Keratinocyte (primary cell): ENCODE data around the gene ANKK1. TPM values are rescaled to one million over a fixed set of nuclear protein-coding genes. Genes with fewer than 3 reads are reported as not detected.

ENCODE experiments used
- DNase-seq: peaks from one replicate; pipeline ENCODE4 v3.0.0-alpha.2; 2011; ENCODE audit warnings: low read depth, missing footprints, low spot score
- FAIRE-seq: peaks from 2 replicates; lab custom pipeline; 2011; peaks lifted over from hg19 to GRCh38; lab: Jason Lieb, UNC
- H2AFZ ChIP-seq: 2 replicates; pipeline ENCODE4 v1.6.0; 2012; ENCODE audit warnings: low read length, control low read depth, inconsistent platforms; ENCODE audit not compliant: control insufficient read depth
- H3K27ac ChIP-seq: 2 replicates; pipeline ENCODE4 v1.5.1; 2011; ENCODE audit warnings: low read length; ENCODE audit not compliant: control insufficient read depth, insufficient read depth
- H3K27me3 ChIP-seq: 3 replicates; pipeline ENCODE4 v1.6.0; 2011; ENCODE audit warnings: low read length; ENCODE audit not compliant: control insufficient read depth, insufficient read depth; ENCODE audit errors: extremely low read depth
- H3K36me3 ChIP-seq, 2 experiments: 2 replicates in 1 of 2; 3 replicates in 1 of 2; pipeline ENCODE4 v1.5.1; 2011; ENCODE audit warnings: low read length in 2 of 2, mild to moderate bottlenecking in 1 of 2; ENCODE audit not compliant: control insufficient read depth in 2 of 2, insufficient read depth in 2 of 2; ENCODE audit errors: extremely low read depth in 1 of 2
- H3K4me1 ChIP-seq: 3 replicates; pipeline ENCODE4 v1.5.1; 2011; ENCODE audit warnings: low read length; ENCODE audit not compliant: control insufficient read depth, insufficient read depth; ENCODE audit errors: extremely low read depth
- H3K4me2 ChIP-seq: 3 replicates; pipeline ENCODE4 v1.6.0; 2011; ENCODE audit warnings: low read depth, low read length; ENCODE audit not compliant: control insufficient read depth, insufficient read depth; ENCODE audit errors: extremely low read depth
- H3K4me3 ChIP-seq, 3 experiments: fragments of 200-600 bp in 1 of 3; sonication (generic) in 1 of 3; 2 replicates in 2 of 3; 3 replicates in 1 of 3; pipeline ENCODE4 v1.5.1; 2011 to 2016; ENCODE audit warnings: low read length in 3 of 3, mild to moderate bottlenecking in 3 of 3, control low read depth in 2 of 3, inconsistent platforms in 1 of 3, low read depth in 1 of 3, mixed read lengths in 1 of 3, mixed run types in 1 of 3, moderate library complexity in 1 of 3; ENCODE audit not compliant: control insufficient read depth in 2 of 3, insufficient read depth in 2 of 3; ENCODE audit errors: extremely low read depth in 1 of 3
- H3K79me2 ChIP-seq: 2 replicates; pipeline ENCODE4 v1.6.0; 2012; ENCODE audit warnings: low read length; ENCODE audit not compliant: control insufficient read depth, insufficient read depth
- H3K9ac ChIP-seq: 3 replicates; pipeline ENCODE4 v1.6.0; 2011; ENCODE audit warnings: low read length; ENCODE audit not compliant: control insufficient read depth, insufficient read depth; ENCODE audit errors: extremely low read depth
- H3K9me1 ChIP-seq: 3 replicates; pipeline ENCODE4 v1.6.0; 2011; ENCODE audit warnings: low read length; ENCODE audit not compliant: control insufficient read depth, insufficient read depth; ENCODE audit errors: extremely low read depth
- H3K9me3 ChIP-seq: 2 replicates; pipeline ENCODE4 v1.5.1; 2012; ENCODE audit warnings: low read depth, low read length; ENCODE audit not compliant: control insufficient read depth
- H4K20me1 ChIP-seq: 3 replicates; pipeline ENCODE4 v1.6.0; 2011; ENCODE audit warnings: low read length; ENCODE audit not compliant: control insufficient read depth, insufficient read depth; ENCODE audit errors: extremely low read depth
- EZH2 ChIP-seq: IDR thresholded peaks from one replicate; pipeline ENCODE4 v1.6.1; 2012; ENCODE audit warnings: inconsistent platforms, mild to moderate bottlenecking, low read length, moderate library complexity
- dilution Hi-C: fragments of 300-500 bp; cut with MboI; formaldehyde crosslinking; loops from one replicate; pipeline ENCODE4 v1.7.0; 2020; ENCODE audit warnings: low sequenced_read_pairs; ENCODE audit not compliant: extremely low pct_ligation_motif_present
- polyA plus RNA-seq, 5 experiments: library from polyadenylated mRNA; depleted of rRNA in 3 of 5; stranded (reverse) in 3 of 5; stranded (forward) in 1 of 5; unstranded in 1 of 5; fragments of >200 nt; gene quantifications; 1 replicate in 1 of 5; 2 replicates in 3 of 5; 3 replicates in 1 of 5; pipeline versions ENCODE4 v1.2.1 to v1.2.3, GENCODE V29; 2011 to 2012; ENCODE audit warnings: missing spikeins in 2 of 5, low read depth in 1 of 5, low replicate concordance in 1 of 5
- TF ChIP-seq, protein P1 (sequence below), 3 experiments: IDR thresholded peaks in 1 of 3; conservative IDR thresholded peaks in 1 of 3; optimal IDR thresholded peaks in 1 of 3; 2 replicates in 2 of 3; 3 replicates in 1 of 3; pipeline versions ENCODE3 to v1.5.1; 2011; ENCODE audit warnings: low read length in 3 of 3, mild to moderate bottlenecking in 3 of 3, moderate library complexity in 2 of 3, control low read depth in 1 of 3, inconsistent platforms in 1 of 3; ENCODE audit not compliant: insufficient read depth in 2 of 3; ENCODE audit errors: extremely low read depth in 1 of 3

Gene ANKK1
- polyA plus RNA-seq, 1 donor (not counting 4 experiments of a cell fraction or from before 2014, with no cell fraction given): 0.92 TPM

DNA sequence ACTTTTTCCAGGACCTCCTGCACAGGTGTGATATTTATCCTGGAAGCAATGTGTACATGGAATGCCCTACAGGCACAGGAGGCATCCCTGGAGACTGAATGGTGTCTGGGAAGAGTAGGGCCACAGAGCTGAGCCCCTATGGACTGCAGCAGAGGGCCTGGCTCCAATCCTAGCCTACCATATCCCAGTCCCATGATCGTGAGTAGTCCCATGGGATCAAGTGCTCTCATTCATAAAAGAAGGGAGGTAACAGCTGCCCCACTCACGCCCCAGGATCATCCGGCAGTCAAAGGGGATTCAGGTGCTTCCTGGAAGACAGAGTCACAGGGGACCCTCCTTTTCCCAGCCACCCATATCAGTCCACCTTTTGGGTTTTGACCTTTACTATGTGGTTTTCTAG, 24.0 kb downstream of the ANKK1 start:
- H3K4me1 ChIP-seq: no peaks in the 10 kb centered on the region
- no peak for FAIRE-seq
- H3K27ac ChIP-seq: no peak overlapping the region
- no peak for DNase-seq
- no peaks in the 10 kb centered on the region for H3K79me2 ChIP-seq
- H3K9ac ChIP-seq: no peak overlapping the region
- dilution Hi-C loops: no loop called here
- no peaks in the 10 kb centered on the region for H4K20me1 ChIP-seq
- H2AFZ ChIP-seq: no peak overlapping the region
- no peaks in the 10 kb centered on the region for H3K36me3 ChIP-seq
- no peaks in the 10 kb centered on the region for H3K9me3 ChIP-seq
- H3K9me1 ChIP-seq: no peaks in the 10 kb centered on the region
- TF ChIP-seq EZH2: no peak
- TF ChIP-seq, protein P1, sequence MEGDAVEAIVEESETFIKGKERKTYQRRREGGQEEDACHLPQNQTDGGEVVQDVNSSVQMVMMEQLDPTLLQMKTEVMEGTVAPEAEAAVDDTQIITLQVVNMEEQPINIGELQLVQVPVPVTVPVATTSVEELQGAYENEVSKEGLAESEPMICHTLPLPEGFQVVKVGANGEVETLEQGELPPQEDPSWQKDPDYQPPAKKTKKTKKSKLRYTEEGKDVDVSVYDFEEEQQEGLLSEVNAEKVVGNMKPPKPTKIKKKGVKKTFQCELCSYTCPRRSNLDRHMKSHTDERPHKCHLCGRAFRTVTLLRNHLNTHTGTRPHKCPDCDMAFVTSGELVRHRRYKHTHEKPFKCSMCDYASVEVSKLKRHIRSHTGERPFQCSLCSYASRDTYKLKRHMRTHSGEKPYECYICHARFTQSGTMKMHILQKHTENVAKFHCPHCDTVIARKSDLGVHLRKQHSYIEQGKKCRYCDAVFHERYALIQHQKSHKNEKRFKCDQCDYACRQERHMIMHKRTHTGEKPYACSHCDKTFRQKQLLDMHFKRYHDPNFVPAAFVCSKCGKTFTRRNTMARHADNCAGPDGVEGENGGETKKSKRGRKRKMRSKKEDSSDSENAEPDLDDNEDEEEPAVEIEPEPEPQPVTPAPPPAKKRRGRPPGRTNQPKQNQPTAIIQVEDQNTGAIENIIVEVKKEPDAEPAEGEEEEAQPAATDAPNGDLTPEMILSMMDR (optimal IDR thresholded peaks at IDR 0.05 in 1 of 3, IDR thresholded peaks at IDR 0.05 in 1 of 3, conservative IDR thresholded peaks at IDR 0.05 in 1 of 3; ENCODE audit: extremely low read depth in 1 of 3, insufficient read depth in 2 of 3, low read length in 3 of 3): no peak
- no peak overlapping the region for H3K4me3 ChIP-seq
- peaks cover 6% of the 10 kb centered on the region for H3K27me3 ChIP-seq
- H3K4me2 ChIP-seq: no peak overlapping the region

DNA sequence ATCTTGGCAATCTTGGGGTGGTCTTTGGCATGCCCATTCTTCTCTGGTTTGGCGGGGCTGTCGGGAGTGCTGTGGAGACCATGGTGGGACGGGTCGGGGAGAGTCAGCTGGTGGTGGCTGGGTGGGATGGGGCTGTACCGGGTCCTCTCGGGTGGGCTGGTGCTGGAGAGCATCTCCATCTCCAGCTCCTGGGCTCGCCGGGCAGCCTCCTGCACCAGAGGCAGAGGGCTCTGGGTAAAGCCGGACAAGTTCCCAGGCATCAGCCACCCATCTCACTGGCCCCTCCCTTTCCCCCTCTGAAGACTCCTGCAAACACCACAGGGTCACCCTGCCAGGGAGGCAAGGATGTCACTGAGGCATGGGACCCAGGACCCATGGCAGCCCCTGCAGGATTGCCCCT, 25.1 kb downstream of the ANKK1 start:
- Histone ChIP-seq H4K20me1 (no peaks in the 10 kb centered on the region), H3K9me1 (no peaks in the 10 kb centered on the region), H3K4me2 (no peak overlapping the region), H3K4me1 (no peaks in the 10 kb centered on the region), H3K27me3 (peaks cover 6% of the 10 kb centered on the region), H3K9me3 (no peaks in the 10 kb centered on the region), H3K36me3 (no peaks in the 10 kb centered on the region), H3K4me3 (no peak overlapping the region), H3K27ac (no peak overlapping the region), H3K79me2 (no peaks in the 10 kb centered on the region), H3K9ac (no peak overlapping the region), H2AFZ (no peak overlapping the region)
- TF ChIP-seq, protein P1 (optimal IDR thresholded peaks at IDR 0.05 in 1 of 3, IDR thresholded peaks at IDR 0.05 in 1 of 3, conservative IDR thresholded peaks at IDR 0.05 in 1 of 3; ENCODE audit: extremely low read depth in 1 of 3, insufficient read depth in 2 of 3, low read length in 3 of 3): no peak
- TF ChIP-seq EZH2: no peak
- no peak for FAIRE-seq
- no peak for DNase-seq
- dilution Hi-C loops: no loop called here
